Measurements from ENCODE around the gene CEACAM19. TPM values are rescaled to one million over a fixed set of nuclear protein-coding genes. Genes with fewer than 3 reads are reported as not detected.

CEACAM19 gene
- total and polyA plus RNA-seq, 10 donors: 1.0 to 6.8 (median 3.7) TPM

DNA sequence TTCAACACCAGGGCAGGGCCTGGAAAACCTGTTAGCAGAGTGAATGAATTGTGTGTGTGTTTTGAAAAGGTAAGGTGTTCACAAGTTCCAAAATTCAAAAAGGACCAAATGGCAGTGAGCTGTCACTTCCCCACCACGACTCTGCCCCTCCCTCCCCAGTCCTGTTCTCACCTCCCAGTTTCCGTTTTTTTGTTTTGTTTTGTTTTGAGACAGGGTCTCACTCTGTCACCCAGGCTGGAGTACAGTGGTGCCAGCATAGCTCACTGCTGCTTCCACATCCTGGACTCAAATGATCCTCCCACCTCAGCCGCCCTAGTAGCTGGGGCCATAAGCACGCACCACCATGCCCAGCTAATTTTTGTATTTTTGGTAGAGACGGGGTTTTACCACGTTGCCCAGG lies 56.9 kb downstream of the CEACAM19 start:
- H3K36me3 ChIP-seq: no peaks in the 10 kb centered on the region
- peaks cover 18 to 66% (median 41%) of the 10 kb centered on the region in 6 donors for H3K4me1 ChIP-seq
- H3K4me3 ChIP-seq: no peak overlapping the region
- WGBS, 5 donors: 52 to 77% (median 64%) methylated on average over 6 of the region's 6 CpGs
- intact Hi-C loops (cut with DNase I; ENCODE audit: low total_unique reads): no loop called here
- no peak for DNase-seq
- TF ChIP-seq POLR2AphosphoS5 (IDR thresholded peaks at IDR 0.05): no peak
- TF ChIP-seq POLR2A (IDR thresholded peaks at IDR 0.05): no peak
- TF ChIP-seq, protein P1, sequence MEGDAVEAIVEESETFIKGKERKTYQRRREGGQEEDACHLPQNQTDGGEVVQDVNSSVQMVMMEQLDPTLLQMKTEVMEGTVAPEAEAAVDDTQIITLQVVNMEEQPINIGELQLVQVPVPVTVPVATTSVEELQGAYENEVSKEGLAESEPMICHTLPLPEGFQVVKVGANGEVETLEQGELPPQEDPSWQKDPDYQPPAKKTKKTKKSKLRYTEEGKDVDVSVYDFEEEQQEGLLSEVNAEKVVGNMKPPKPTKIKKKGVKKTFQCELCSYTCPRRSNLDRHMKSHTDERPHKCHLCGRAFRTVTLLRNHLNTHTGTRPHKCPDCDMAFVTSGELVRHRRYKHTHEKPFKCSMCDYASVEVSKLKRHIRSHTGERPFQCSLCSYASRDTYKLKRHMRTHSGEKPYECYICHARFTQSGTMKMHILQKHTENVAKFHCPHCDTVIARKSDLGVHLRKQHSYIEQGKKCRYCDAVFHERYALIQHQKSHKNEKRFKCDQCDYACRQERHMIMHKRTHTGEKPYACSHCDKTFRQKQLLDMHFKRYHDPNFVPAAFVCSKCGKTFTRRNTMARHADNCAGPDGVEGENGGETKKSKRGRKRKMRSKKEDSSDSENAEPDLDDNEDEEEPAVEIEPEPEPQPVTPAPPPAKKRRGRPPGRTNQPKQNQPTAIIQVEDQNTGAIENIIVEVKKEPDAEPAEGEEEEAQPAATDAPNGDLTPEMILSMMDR (IDR thresholded peaks at IDR 0.05 in 8 of 11, conservative IDR thresholded peaks at IDR 0.05 in 3 of 11): no peak
- H3K27me3 ChIP-seq (replicated peaks in 1 of 7): no peaks in the 10 kb centered on the region
- H3K9me3 ChIP-seq: no peaks in the 10 kb centered on the region
- peak overlapping the region in 2 of 8 donors; percentile 1 to 22 for H3K27ac ChIP-seq

DNA sequence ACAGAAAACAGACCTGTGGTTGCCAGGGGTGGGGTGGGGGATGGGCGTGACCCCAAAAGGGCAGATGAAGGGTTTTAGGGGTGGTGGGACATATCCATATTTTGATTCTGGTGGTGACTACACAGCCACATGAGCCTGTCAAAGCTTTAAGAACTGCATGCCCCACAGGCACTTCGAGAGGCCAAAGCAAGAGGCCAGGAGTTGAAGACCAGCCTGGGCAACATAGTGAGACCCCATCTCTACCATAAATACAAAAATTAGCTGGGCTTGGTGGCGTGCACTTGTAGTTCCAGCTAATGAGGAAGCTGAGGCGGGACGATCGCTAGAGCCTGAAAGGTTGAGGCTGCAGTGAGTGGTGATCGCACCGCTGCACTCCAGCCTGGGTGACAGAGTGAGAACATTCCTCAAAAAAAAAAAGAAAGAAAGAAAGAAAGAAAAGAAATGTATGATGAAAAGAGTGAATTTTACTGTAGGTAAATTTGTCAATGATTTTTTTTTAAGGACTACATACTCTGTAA lies 58.3 kb downstream of the CEACAM19 start:
- WGBS, 5 donors: 63 to 75% (median 67%) methylated on average over 8 of the region's 8 CpGs
- intact Hi-C loops (cut with DNase I; ENCODE audit: low total_unique reads): no loop called here
- no peaks in the 10 kb centered on the region for H3K36me3 ChIP-seq

DNA sequence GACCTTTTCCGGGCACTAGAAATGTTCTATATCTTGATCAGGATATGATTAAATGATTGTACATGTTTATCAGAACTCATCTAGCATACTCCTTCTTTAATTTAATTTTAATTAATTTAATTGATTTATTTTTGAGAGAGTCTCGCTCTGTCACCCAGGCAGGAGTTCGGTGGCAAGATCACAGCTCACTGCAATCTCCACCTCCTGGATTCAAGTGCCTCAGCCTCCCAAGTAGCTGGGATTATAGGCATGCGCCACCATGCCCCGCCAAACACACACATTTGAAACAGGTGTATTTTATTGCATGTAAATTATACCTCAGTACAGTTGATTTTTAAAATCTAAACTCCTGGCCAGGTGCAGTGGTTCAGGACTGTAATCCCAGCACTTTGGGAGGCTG lies 59.8 kb downstream of the CEACAM19 start:
- Histone ChIP-seq H3K9me3 (no peaks in the 10 kb centered on the region), H3K4me3 (no peak overlapping the region), H3K36me3 (no peaks in the 10 kb centered on the region), H3K27ac (no peak overlapping the region), H3K4me1 (peaks cover 0 to 60% (median 15%) of the 10 kb centered on the region in 6 donors), H3K27me3 (replicated peaks in 1 of 7) (no peaks in the 10 kb centered on the region)
- intact Hi-C loops (cut with DNase I; ENCODE audit: low total_unique reads): no loop called here
- TF ChIP-seq, protein P1 (IDR thresholded peaks at IDR 0.05 in 8 of 11, conservative IDR thresholded peaks at IDR 0.05 in 3 of 11): no peak
- TF ChIP-seq POLR2A (IDR thresholded peaks at IDR 0.05) (no peak), POLR2AphosphoS5 (IDR thresholded peaks at IDR 0.05) (no peak)
- no peak for DNase-seq
- WGBS, 5 donors: 95 to 99% (median 96%) methylated on average over 5 of the region's 5 CpGs

More for the DNA sequence above, 58.3 kb downstream of the CEACAM19 start:
- no peaks in the 10 kb centered on the region for H3K27me3 ChIP-seq (replicated peaks in 1 of 7)
- TF ChIP-seq, protein P1 (IDR thresholded peaks at IDR 0.05 in 8 of 11, conservative IDR thresholded peaks at IDR 0.05 in 3 of 11): no peak
- TF ChIP-seq POLR2AphosphoS5 (IDR thresholded peaks at IDR 0.05) (no peak), POLR2A (IDR thresholded peaks at IDR 0.05) (no peak)
- DNase-seq: no peak
- no peak overlapping the region for H3K27ac ChIP-seq
- H3K4me1 ChIP-seq: peaks cover 4 to 60% (median 27%) of the 10 kb centered on the region in 6 donors
- H3K4me3 ChIP-seq: no peak overlapping the region
- H3K9me3 ChIP-seq: no peaks in the 10 kb centered on the region

DNA sequence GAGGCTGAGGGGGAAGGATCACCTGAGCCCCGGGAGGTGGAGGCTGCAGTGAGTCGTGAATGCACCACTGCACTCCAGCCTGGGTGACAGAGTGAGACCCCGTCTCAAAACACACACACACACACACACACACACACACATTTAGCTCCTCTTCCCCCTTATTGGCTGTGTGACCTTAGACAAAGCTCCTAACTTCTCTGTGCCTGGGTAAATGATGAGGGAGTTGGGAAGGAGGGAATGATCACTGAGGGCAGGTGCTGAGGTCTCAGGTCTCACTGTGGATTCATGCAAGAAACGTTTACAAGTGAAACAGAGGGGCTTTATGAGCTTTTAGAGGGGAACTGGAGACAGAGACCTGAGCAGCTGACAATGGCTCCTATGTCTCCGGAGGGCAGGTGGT lies 60.3 kb downstream of the CEACAM19 start:
- H3K4me1 ChIP-seq: peaks cover 0 to 60% (median 18%) of the 10 kb centered on the region in 6 donors
- no peak overlapping the region for H3K27ac ChIP-seq
- intact Hi-C loops (cut with DNase I; ENCODE audit: low total_unique reads): no loop called here
- 73 to 91% (median 83%) methylated on average over 3 to 5 of the region's 5 CpGs for WGBS, 5 donors
- no peak for TF ChIP-seq POLR2A (IDR thresholded peaks at IDR 0.05)
- TF ChIP-seq, protein P1 (IDR thresholded peaks at IDR 0.05 in 8 of 11, conservative IDR thresholded peaks at IDR 0.05 in 3 of 11): no peak
- TF ChIP-seq POLR2AphosphoS5 (IDR thresholded peaks at IDR 0.05): no peak
- no peaks in the 10 kb centered on the region for H3K9me3 ChIP-seq
- DNase-seq: no peak
- H3K4me3 ChIP-seq: no peak overlapping the region
- H3K27me3 ChIP-seq (replicated peaks in 1 of 7): no peaks in the 10 kb centered on the region
- no peaks in the 10 kb centered on the region for H3K36me3 ChIP-seq

All from spleen (tissue), 11 donors.